Activated B cell treated with CpG ODN at 0.5 μM for 24 hours (primary cell): ENCODE data around the gene ANKRD28. TPM values are rescaled to one million over a fixed set of nuclear protein-coding genes. Genes with fewer than 3 reads are reported as not detected.

Experiments
- ATAC-seq: fragments of 200-7000 bp; cut with Tn5 transposase; one replicate; pipeline ENCODE4 v1.10.0; 2021; ENCODE audit warnings: low read depth, mild to moderate bottlenecking, moderate library complexity
- CTCF ChIA-PET: fragments of 350-600 bp; sonication (Branson Sonifier 250); formaldehyde crosslinking; loops from one replicate; lab custom pipeline; 2021; ENCODE audit warnings: antibody characterized with exemption; lab: Charles Lee
- POLR2A ChIA-PET: fragments of 350-600 bp; sonication (Branson Sonifier 250); formaldehyde crosslinking; loops from one replicate; lab custom pipeline; 2021; ENCODE audit warnings: antibody characterized with exemption; lab: Charles Lee
- DNase-seq: peaks from one replicate; pipeline ENCODE4 v3.0.0; 2022
- H3K27ac Mint-ChIP-seq: one replicate; pipeline ENCODE4 v1.8.0; 2020; ENCODE audit warnings: mixed read lengths
- H3K27me3 Mint-ChIP-seq: one replicate; pipeline ENCODE4 v1.8.0; 2021; ENCODE audit warnings: mixed read lengths
- H3K36me3 Mint-ChIP-seq: one replicate; pipeline ENCODE4 v1.8.0; 2021; ENCODE audit warnings: low read depth, mixed read lengths
- H3K4me1 Mint-ChIP-seq: one replicate; pipeline ENCODE4 v1.8.0; 2021; ENCODE audit warnings: mixed read lengths
- H3K4me3 Mint-ChIP-seq: one replicate; pipeline ENCODE4 v1.8.0; 2020; ENCODE audit warnings: mild to moderate bottlenecking, mixed read lengths
- H3K9me3 Mint-ChIP-seq: one replicate; pipeline ENCODE4 v1.8.0; 2020; ENCODE audit warnings: mixed read lengths
- CTCF ChIP-seq: fragments of 200-600 bp; IDR thresholded peaks from one replicate; pipeline ENCODE4 v1.8.0; 2022; ENCODE audit warnings: antibody characterized with exemption, mild to moderate bottlenecking
- intact Hi-C: fragments of 100-400 bp; cut with micrococcal nuclease; formaldehyde crosslinking; loops from one replicate; pipeline ENCODE4 v1.15.1; 2024
- total RNA-seq: library from RNA; stranded (reverse); gene quantifications from 2 replicates; pipeline ENCODE4 v1.2.3, GENCODE V29; 2022

ANKRD28 gene
- total RNA-seq, 1 donor from 2014 or later: 29.9 TPM

GRCh38 chr3:15783361-15783969 lies 14.3 kb downstream of the ANKRD28 start:
- no peak for TF ChIP-seq CTCF
- peaks cover 27% of the 10 kb centered on the region for H3K36me3 Mint-ChIP-seq
- H3K27ac Mint-ChIP-seq: no peak overlapping the region

GRCh38 chr3:15782429-15782828 lies 15.3 kb downstream of the ANKRD28 start:
- TF ChIP-seq CTCF: no peak
- no peak for DNase-seq
- intact Hi-C loops: no loop called here
- CTCF ChIA-PET: no interaction called here
- no peak for ATAC-seq
- Mint-ChIP-seq H3K36me3 (peaks cover 27% of the 10 kb centered on the region), H3K9me3 (no peaks in the 10 kb centered on the region), H3K27ac (no peak overlapping the region), H3K4me3 (no peak overlapping the region), H3K4me1 (peaks cover 5% of the 10 kb centered on the region), H3K27me3 (no peaks in the 10 kb centered on the region)
- POLR2A ChIA-PET: no interaction called here

More at GRCh38 chr3:15783361-15783969, 14.3 kb downstream of the ANKRD28 start:
- ChIA-PET POLR2A (no interaction called here), CTCF (no interaction called here)
- intact Hi-C loops: no loop called here
- ATAC-seq (no peak), DNase-seq (no peak)
- Mint-ChIP-seq H3K9me3 (no peaks in the 10 kb centered on the region), H3K4me1 (peaks cover 5% of the 10 kb centered on the region), H3K27me3 (no peaks in the 10 kb centered on the region), H3K4me3 (no peak overlapping the region)

- ATAC-seq: no peak
- Mint-ChIP-seq H3K27ac (no peak overlapping the region), H3K4me3 (no peak overlapping the region), H3K9me3 (no peaks in the 10 kb centered on the region), H3K27me3 (no peaks in the 10 kb centered on the region), H3K4me1 (peaks cover 5% of the 10 kb centered on the region), H3K36me3 (peaks cover 23% of the 10 kb centered on the region)
- intact Hi-C loops: loop anchor here (2.0 kb wide), 1 partner anchor 13 kb away; no protein-coding TSS in a partner anchor
- ChIA-PET POLR2A (interaction anchor here (0.6 kb wide), 1 partner anchor 15 kb away, joined by 5 read pairs; no protein-coding TSS in a partner anchor), CTCF (no interaction called here)
- no peak for TF ChIP-seq CTCF
- DNase-seq: no peak
These were observed 16.0 kb downstream of the ANKRD28 start for GRCh38 chr3:15781637-15782402.

- intact Hi-C loops: loop anchor here (2.0 kb wide), 1 partner anchor 14 kb away; no protein-coding TSS in a partner anchor
- Mint-ChIP-seq H3K4me1 (peaks cover 5% of the 10 kb centered on the region), H3K36me3 (peaks cover 23% of the 10 kb centered on the region), H3K27me3 (no peaks in the 10 kb centered on the region), H3K4me3 (no peak overlapping the region), H3K9me3 (no peaks in the 10 kb centered on the region), H3K27ac (no peak overlapping the region)
- TF ChIP-seq CTCF: no peak
- no peak for DNase-seq
- POLR2A ChIA-PET: interaction anchor here (0.6 kb wide), 1 partner anchor 16 kb away, joined by 5 read pairs; no protein-coding TSS in a partner anchor
- ATAC-seq: no peak
- CTCF ChIA-PET: no interaction called here
These were observed 16.6 kb downstream of the ANKRD28 start for GRCh38 chr3:15781131-15781530.

DNA sequence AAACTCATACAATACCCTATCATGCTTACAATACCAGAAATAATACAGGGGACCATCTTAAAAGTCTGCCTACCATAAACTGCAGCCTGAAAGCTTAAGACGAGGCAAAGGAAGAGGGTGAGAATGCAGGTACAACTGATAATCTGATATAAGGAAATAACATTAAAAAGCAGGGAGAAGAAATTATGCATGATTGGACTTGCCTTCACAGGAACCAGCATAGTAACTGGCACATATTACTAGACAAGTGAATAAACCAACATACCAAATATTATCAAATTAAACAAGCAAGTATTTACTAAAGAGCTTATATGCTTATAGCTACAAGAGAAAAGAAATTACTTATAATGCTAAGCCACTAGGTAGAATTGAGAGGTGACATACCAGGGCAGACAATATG lies 18.7 kb downstream of the ANKRD28 start:
- no peak overlapping the region for H3K4me3 Mint-ChIP-seq
- no peak for DNase-seq
- H3K9me3 Mint-ChIP-seq: no peaks in the 10 kb centered on the region
- CTCF ChIA-PET: no interaction called here
- peaks cover 14% of the 10 kb centered on the region for H3K4me1 Mint-ChIP-seq
- POLR2A ChIA-PET: no interaction called here
- H3K36me3 Mint-ChIP-seq: peaks cover 10% of the 10 kb centered on the region
- intact Hi-C loops: no loop called here
- ATAC-seq: no peak
- TF ChIP-seq CTCF: no peak
- H3K27me3 Mint-ChIP-seq: no peaks in the 10 kb centered on the region
- no peak overlapping the region for H3K27ac Mint-ChIP-seq
